Suprapubic skin (tissue), 4 donors: ENCODE results near the gene TLE1. TPM values are rescaled to one million over a fixed set of nuclear protein-coding genes. Genes with fewer than 3 reads are reported as not detected.

ENCODE experiments used
- DNase-seq, 2 donors: peaks; one replicate each; pipeline ENCODE4 v3.0.0-alpha.2; 2019; ENCODE audit warnings: low spot score in 2 of 2
- H3K27ac ChIP-seq: fragments of 200-600 bp; sonication (generic); one replicate; pipeline ENCODE4 v1.5.1; 2019
- H3K27me3 ChIP-seq: fragments of 200-600 bp; sonication (generic); one replicate; pipeline ENCODE4 v1.5.1; 2019
- H3K36me3 ChIP-seq: fragments of 200-600 bp; sonication (generic); one replicate; pipeline ENCODE4 v1.5.1; 2019
- H3K4me1 ChIP-seq: fragments of 200-600 bp; sonication (generic); one replicate; pipeline ENCODE4 v1.5.1; 2019
- H3K4me3 ChIP-seq: fragments of 200-600 bp; sonication (generic); one replicate; pipeline ENCODE4 v1.5.1; 2019; ENCODE audit warnings: mild to moderate bottlenecking
- H3K9me3 ChIP-seq: fragments of 200-600 bp; sonication (generic); one replicate; pipeline ENCODE4 v1.5.1; 2019
- CTCF ChIP-seq, 2 donors: fragments of 200-600 bp in 1 of 2; fragments of 450-650 bp in 1 of 2; sonication (generic) in 1 of 2; IDR thresholded peaks; one replicate each; pipeline ENCODE4 v1.5.1; 2016 to 2019; ENCODE audit warnings: antibody characterized with exemption in 2 of 2, mild to moderate bottlenecking in 1 of 2, moderate library complexity in 1 of 2
- EP300 ChIP-seq: sonication (generic); formaldehyde crosslinking; IDR thresholded peaks from one replicate; pipeline ENCODE4 v1.6.1; 2017; ENCODE audit warnings: antibody characterized with exemption
- POLR2A ChIP-seq, 2 donors: fragments of 450-650 bp; IDR thresholded peaks; one replicate each; pipeline ENCODE4 v1.6.1; 2017; ENCODE audit warnings: antibody characterized with exemption in 2 of 2, mild to moderate bottlenecking in 2 of 2, moderate library complexity in 2 of 2
- POLR2AphosphoS5 ChIP-seq, 3 donors: sonication (generic); formaldehyde crosslinking; IDR thresholded peaks; one replicate each; pipeline ENCODE4 v1.6.1; 2017; ENCODE audit warnings: antibody characterized with exemption in 3 of 3
- WGBS: methylation state at CpG from one replicate; pipeline ENCODE4 v1.1.5; 2018; 5-methylcytosine and 5-hydroxymethylcytosine counted together
- total RNA-seq, 4 donors: library from RNA; depleted of rRNA; stranded (reverse); fragments of >200 nt; gene quantifications; one replicate each; pipeline ENCODE4 v1.1.0, GENCODE V29; 2016

Gene TLE1
- total RNA-seq, 4 donors from 2014 or later, result 34.8 to 73.5 (median 47.5) TPM

- no peak overlapping the region for H3K27ac ChIP-seq
- peaks cover 6% of the 10 kb centered on the region for H3K4me1 ChIP-seq
- H3K36me3 ChIP-seq, result peaks cover 59% of the 10 kb centered on the region
- WGBS, result 65% methylated on average over 11 of the region's 11 CpGs
- TF ChIP-seq CTCF (IDR thresholded peaks at IDR 0.05), result no peak
- TF ChIP-seq EP300, result no peak
- TF ChIP-seq POLR2AphosphoS5 (IDR thresholded peaks at IDR 0.05), result no peak
- TF ChIP-seq POLR2A (IDR thresholded peaks at IDR 0.05), result no peak
- DNase-seq, result no peak
- no peaks in the 10 kb centered on the region for H3K9me3 ChIP-seq
- H3K27me3 ChIP-seq, result no peaks in the 10 kb centered on the region
- no peak overlapping the region for H3K4me3 ChIP-seq
Observed at GRCh38 chr9:81585191-81585763, 104.1 kb downstream of the TLE1 start.

- no peaks in the 10 kb centered on the region for H3K27me3 ChIP-seq
- TF ChIP-seq POLR2AphosphoS5 (IDR thresholded peaks at IDR 0.05), result no peak
- TF ChIP-seq POLR2A (IDR thresholded peaks at IDR 0.05), result no peak
- TF ChIP-seq EP300, result no peak
- TF ChIP-seq CTCF (IDR thresholded peaks at IDR 0.05), result no peak
- DNase-seq, result no peak
- H3K27ac ChIP-seq, result no peak overlapping the region
- no peaks in the 10 kb centered on the region for H3K9me3 ChIP-seq
- H3K4me3 ChIP-seq, result no peak overlapping the region
- H3K4me1 ChIP-seq, result peaks cover 6% of the 10 kb centered on the region
- peaks cover 49% of the 10 kb centered on the region for H3K36me3 ChIP-seq
- WGBS, result 91% methylated on average over 8 of the region's 8 CpGs
Observed at GRCh38 chr9:81584099-81584498, 105.2 kb downstream of the TLE1 start.

DNA sequence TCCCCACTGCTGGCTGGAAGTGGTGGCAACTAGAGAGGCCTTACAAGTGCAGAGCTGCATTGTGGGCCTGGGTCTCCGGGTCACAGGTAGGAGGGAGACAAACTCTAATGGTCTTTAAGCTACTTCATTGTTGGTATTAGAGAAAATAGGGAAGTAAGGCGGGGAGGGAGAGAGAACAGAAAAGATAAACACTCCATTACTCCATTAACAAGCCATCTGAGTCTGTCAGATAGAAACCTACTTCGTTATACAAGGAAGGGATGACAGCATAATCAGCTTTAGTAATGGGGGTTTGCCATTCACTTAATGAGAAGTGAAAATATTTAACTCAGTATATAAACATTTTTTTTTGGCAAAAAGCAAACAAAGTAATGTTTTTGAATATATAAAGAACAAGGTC lies 107.4 kb downstream of the TLE1 start:
- DNase-seq, result no peak
- H3K27ac ChIP-seq, result no peak overlapping the region
- no peak overlapping the region for H3K4me3 ChIP-seq
- no peaks in the 10 kb centered on the region for H3K9me3 ChIP-seq
- H3K4me1 ChIP-seq, result no peaks in the 10 kb centered on the region
- H3K27me3 ChIP-seq, result no peaks in the 10 kb centered on the region
- H3K36me3 ChIP-seq, result peaks cover 34% of the 10 kb centered on the region
- 85% methylated on average over 3 of the region's 3 CpGs for WGBS
- TF ChIP-seq POLR2A (IDR thresholded peaks at IDR 0.05), result no peak
- TF ChIP-seq CTCF (IDR thresholded peaks at IDR 0.05), result no peak
- TF ChIP-seq POLR2AphosphoS5 (IDR thresholded peaks at IDR 0.05), result no peak
- TF ChIP-seq EP300, result no peak

DNA sequence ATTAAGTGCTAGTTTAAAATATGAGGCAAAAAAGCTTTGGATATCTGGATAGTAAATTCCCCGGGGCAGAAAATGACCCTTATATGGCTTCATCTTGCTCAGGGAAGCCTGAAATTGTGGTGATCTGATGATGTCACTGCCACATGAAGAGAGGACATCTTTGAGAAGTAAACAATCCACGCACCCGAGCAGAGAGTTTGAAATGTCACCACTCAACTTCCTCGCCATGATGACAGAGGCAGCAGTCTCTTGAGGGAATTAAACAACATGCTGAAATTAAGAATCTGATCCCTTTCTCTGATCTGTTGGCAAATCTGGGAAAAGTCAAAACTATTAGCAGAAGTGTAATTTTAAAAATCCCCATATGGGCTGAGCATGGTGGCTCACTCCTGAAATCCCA lies 110.0 kb downstream of the TLE1 start:
- Histone ChIP-seq H3K9me3 (no peaks in the 10 kb centered on the region), H3K4me3 (no peak overlapping the region), H3K4me1 (no peaks in the 10 kb centered on the region), H3K27ac (no peak overlapping the region), H3K36me3 (peaks cover 17% of the 10 kb centered on the region), H3K27me3 (no peaks in the 10 kb centered on the region)
- no peak for TF ChIP-seq CTCF (IDR thresholded peaks at IDR 0.05)
- TF ChIP-seq POLR2A (IDR thresholded peaks at IDR 0.05), result no peak
- no peak for TF ChIP-seq POLR2AphosphoS5 (IDR thresholded peaks at IDR 0.05)
- TF ChIP-seq EP300, result no peak
- no peak for DNase-seq
- 94% methylated on average over 4 of the region's 4 CpGs for WGBS

DNA sequence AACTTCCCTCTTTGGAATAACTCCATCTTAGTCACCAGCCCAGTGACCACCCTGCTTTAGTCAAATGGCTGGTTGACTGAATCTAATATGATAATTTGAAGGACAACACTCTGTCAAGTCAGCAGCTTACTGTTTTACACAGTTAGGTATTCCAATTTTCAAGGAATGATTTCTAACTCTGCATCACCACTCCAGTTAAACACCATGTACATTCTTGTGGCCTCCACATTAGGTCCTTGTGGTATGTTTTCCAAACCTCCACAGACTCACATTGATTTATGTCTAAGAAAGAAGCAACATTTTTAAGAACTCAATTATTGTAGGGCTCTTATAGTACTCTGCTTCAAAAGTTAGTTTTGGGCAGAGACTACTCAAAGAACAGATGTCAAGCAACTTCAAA lies 110.7 kb downstream of the TLE1 start:
- no peak for DNase-seq
- no peak overlapping the region for H3K4me3 ChIP-seq
- TF ChIP-seq POLR2A (IDR thresholded peaks at IDR 0.05), result no peak
- TF ChIP-seq EP300, result no peak
- TF ChIP-seq POLR2AphosphoS5 (IDR thresholded peaks at IDR 0.05), result no peak
- no peaks in the 10 kb centered on the region for H3K4me1 ChIP-seq
- H3K27ac ChIP-seq, result no peak overlapping the region
- H3K9me3 ChIP-seq, result no peaks in the 10 kb centered on the region
- no peaks in the 10 kb centered on the region for H3K27me3 ChIP-seq
- H3K36me3 ChIP-seq, result peaks cover 10% of the 10 kb centered on the region

GRCh38 chr9:81575956-81576355 lies 113.4 kb downstream of the TLE1 start:
- H3K27me3 ChIP-seq, result no peaks in the 10 kb centered on the region
- no peaks in the 10 kb centered on the region for H3K9me3 ChIP-seq
- no peak for TF ChIP-seq CTCF (IDR thresholded peaks at IDR 0.05)
- no peak for TF ChIP-seq POLR2AphosphoS5 (IDR thresholded peaks at IDR 0.05)
- TF ChIP-seq POLR2A (IDR thresholded peaks at IDR 0.05), result no peak
- no peak for TF ChIP-seq EP300
- H3K36me3 ChIP-seq, result no peaks in the 10 kb centered on the region
- DNase-seq, result no peak
- H3K4me3 ChIP-seq, result no peak overlapping the region
- H3K27ac ChIP-seq, result no peak overlapping the region
- no peaks in the 10 kb centered on the region for H3K4me1 ChIP-seq
- 51% methylated on average over 2 of the region's 2 CpGs for WGBS
